H1 (cell line): ENCODE measurements around the gene POU3F1. TPM values are rescaled to one million over a fixed set of nuclear protein-coding genes. Genes with fewer than 3 reads are reported as not detected.

Experiments used
- CTCF ChIP-seq, 3 experiments: IDR thresholded peaks; 1 replicate in 2 of 3; 2 replicates in 1 of 3; pipeline versions ENCODE4 v1.5.1 to v1.6.1; 2011; ENCODE audit warnings: low read length in 3 of 3, mild to moderate bottlenecking in 3 of 3, inconsistent platforms in 2 of 3, low read depth in 1 of 3, moderate library complexity in 1 of 3; ENCODE audit not compliant: insufficient read depth in 1 of 3; ENCODE audit errors: control extremely low read depth in 1 of 3
- MAFK ChIP-seq: IDR thresholded peaks from 2 replicates; pipeline ENCODE4 v1.6.1; 2012; ENCODE audit warnings: low read depth, mild to moderate bottlenecking, improper control_type of control experiment, low read length
- MAX ChIP-seq: IDR thresholded peaks from 2 replicates; pipeline ENCODE4 v1.6.1; 2012; ENCODE audit warnings: inconsistent platforms
- SRF ChIP-seq: IDR thresholded peaks from 2 replicates; pipeline ENCODE4 v1.6.1; 2011; ENCODE audit warnings: mild to moderate bottlenecking, low read depth, low read length, moderate library complexity
- TAF7 ChIP-seq: optimal IDR thresholded peaks from 2 replicates; pipeline ENCODE3; 2011; ENCODE audit warnings: low read depth, mild to moderate bottlenecking, inconsistent platforms, low read length, moderate library complexity, borderline replicate concordance
- polyA plus RNA-seq, 7 experiments: library from polyadenylated mRNA; depleted of rRNA in 3 of 7; stranded (reverse) in 5 of 7; unstranded in 2 of 7; fragments of >200 nt in 5 of 7; fragments of 200-250 nt in 2 of 7; gene quantifications; 1 replicate in 5 of 7; 2 replicates in 1 of 7; 4 replicates in 1 of 7; pipeline versions ENCODE4 v1.2.1 to v1.2.3, GENCODE V29; 2011 to 2013; ENCODE audit warnings: missing spikeins in 2 of 7, mixed read lengths in 2 of 7
- total RNA-seq: library from RNA; stranded (reverse); fragmentation: NEBNext Ultra II Directional; extraction: Animal tissue kit (Norgen Biotek cat#: 25700); gene quantifications from 2 replicates; pipeline ENCODE4 v1.2.1, GENCODE V29; 2021

POU3F1 gene
- total and polyA plus RNA-seq, 2 of the 8 experiments (the other 6 are each of a cell fraction or from before 2014, with no cell fraction given) = 4.2 to 10.8 TPM

- no peak for TF ChIP-seq TAF7
- no peak for TF ChIP-seq SRF
- TF ChIP-seq MAFK = no peak
- TF ChIP-seq CTCF (IDR thresholded peaks at IDR 0.05; ENCODE audit: control extremely low read depth in 1 of 3, insufficient read depth in 1 of 3, low read depth in 1 of 3, low read length in 3 of 3) = no peak
- no peak for TF ChIP-seq MAX
Measured at GRCh38 chr1:38041936-38042834, 4.4 kb downstream of the POU3F1 start (continued).
